GM10248 (cell line): Measurements from ENCODE around the gene STK10.

Source experiments
- CTCF ChIA-PET: fragments of 300-600 bp; sonication (Branson Sonifier 250); formaldehyde crosslinking; extraction: SDS; loops from one replicate; lab custom pipeline; 2021; ENCODE audit warnings: antibody characterized with exemption; lab: Yijun Ruan, JAX
- POLR2A ChIA-PET: fragments of 350-650 bp; sonication (Branson Sonifier 250); formaldehyde crosslinking; extraction: SDS; loops from one replicate; lab custom pipeline; 2020; ENCODE audit warnings: antibody characterized with exemption; lab: Yijun Ruan, JAX
- DNase-seq: peaks from one replicate; pipeline ENCODE4 v3.0.0; 2012; ENCODE audit errors: extremely low spot score
- TF ChIP-seq, protein P1 (sequence below): IDR thresholded peaks from 2 replicates; pipeline ENCODE4 v1.5.1; 2012; ENCODE audit warnings: mild to moderate bottlenecking, low read depth; ENCODE audit errors: extremely low read depth, missing control alignments, control extremely low read depth

Gene STK10

DNA sequence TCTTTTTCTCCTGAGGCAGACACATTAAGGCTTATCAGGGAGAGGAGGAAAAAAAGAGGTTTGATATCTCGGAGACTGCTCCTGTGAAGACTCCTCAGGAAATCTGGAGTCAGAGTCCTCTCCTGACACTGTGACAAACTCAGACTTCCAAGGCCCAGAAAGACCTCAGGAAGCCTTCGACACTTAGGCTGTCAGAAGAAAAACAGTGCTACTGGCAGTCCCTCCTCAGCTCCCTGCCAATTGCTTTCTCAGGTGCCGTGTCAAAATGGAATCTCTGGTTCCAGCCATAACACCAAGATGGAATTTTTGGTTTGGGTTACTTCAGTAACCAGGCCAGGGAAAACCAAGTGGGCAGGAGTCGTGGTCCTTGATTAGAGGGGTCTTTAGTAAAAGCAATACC is 4.1 kb downstream of the STK10 start:
- ChIA-PET CTCF (interaction anchor here (1.5 to 21.5 kb wide), 4 partner anchors 9 to 109 kb away, joined by 3 to 175 read pairs (median 7); no protein-coding TSS in a partner anchor), POLR2A (interaction anchor here (1.0 kb wide), 1 partner anchor 11 kb away, joined by 4 read pairs; no protein-coding TSS in a partner anchor)
- DNase-seq, result no peak
- TF ChIP-seq, protein P1, sequence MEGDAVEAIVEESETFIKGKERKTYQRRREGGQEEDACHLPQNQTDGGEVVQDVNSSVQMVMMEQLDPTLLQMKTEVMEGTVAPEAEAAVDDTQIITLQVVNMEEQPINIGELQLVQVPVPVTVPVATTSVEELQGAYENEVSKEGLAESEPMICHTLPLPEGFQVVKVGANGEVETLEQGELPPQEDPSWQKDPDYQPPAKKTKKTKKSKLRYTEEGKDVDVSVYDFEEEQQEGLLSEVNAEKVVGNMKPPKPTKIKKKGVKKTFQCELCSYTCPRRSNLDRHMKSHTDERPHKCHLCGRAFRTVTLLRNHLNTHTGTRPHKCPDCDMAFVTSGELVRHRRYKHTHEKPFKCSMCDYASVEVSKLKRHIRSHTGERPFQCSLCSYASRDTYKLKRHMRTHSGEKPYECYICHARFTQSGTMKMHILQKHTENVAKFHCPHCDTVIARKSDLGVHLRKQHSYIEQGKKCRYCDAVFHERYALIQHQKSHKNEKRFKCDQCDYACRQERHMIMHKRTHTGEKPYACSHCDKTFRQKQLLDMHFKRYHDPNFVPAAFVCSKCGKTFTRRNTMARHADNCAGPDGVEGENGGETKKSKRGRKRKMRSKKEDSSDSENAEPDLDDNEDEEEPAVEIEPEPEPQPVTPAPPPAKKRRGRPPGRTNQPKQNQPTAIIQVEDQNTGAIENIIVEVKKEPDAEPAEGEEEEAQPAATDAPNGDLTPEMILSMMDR, result no peak

- TF ChIP-seq, protein P1, result no peak
- DNase-seq, result no peak
- POLR2A ChIA-PET, result interaction anchor here (0.6 kb wide), 1 partner anchor 8 kb away, joined by 3 read pairs; no protein-coding TSS in a partner anchor
- CTCF ChIA-PET, result interaction anchor here (1.0 to 21.5 kb wide), 4 partner anchors 13 to 110 kb away, joined by 3 to 175 read pairs (median 3); no protein-coding TSS in a partner anchor
Measured at GRCh38 chr5:172182291-172182690, 5.7 kb downstream of the STK10 start.

GRCh38 chr5:172180936-172181335 is 7.1 kb downstream of the STK10 start:
- TF ChIP-seq, protein P1, result no peak
- CTCF ChIA-PET, result interaction anchor here (0.8 to 21.5 kb wide), 3 partner anchors 9 to 102 kb away, joined by 3 to 175 read pairs (median 4); no protein-coding TSS in a partner anchor
- POLR2A ChIA-PET, result no interaction called here
- DNase-seq, result no peak

DNA sequence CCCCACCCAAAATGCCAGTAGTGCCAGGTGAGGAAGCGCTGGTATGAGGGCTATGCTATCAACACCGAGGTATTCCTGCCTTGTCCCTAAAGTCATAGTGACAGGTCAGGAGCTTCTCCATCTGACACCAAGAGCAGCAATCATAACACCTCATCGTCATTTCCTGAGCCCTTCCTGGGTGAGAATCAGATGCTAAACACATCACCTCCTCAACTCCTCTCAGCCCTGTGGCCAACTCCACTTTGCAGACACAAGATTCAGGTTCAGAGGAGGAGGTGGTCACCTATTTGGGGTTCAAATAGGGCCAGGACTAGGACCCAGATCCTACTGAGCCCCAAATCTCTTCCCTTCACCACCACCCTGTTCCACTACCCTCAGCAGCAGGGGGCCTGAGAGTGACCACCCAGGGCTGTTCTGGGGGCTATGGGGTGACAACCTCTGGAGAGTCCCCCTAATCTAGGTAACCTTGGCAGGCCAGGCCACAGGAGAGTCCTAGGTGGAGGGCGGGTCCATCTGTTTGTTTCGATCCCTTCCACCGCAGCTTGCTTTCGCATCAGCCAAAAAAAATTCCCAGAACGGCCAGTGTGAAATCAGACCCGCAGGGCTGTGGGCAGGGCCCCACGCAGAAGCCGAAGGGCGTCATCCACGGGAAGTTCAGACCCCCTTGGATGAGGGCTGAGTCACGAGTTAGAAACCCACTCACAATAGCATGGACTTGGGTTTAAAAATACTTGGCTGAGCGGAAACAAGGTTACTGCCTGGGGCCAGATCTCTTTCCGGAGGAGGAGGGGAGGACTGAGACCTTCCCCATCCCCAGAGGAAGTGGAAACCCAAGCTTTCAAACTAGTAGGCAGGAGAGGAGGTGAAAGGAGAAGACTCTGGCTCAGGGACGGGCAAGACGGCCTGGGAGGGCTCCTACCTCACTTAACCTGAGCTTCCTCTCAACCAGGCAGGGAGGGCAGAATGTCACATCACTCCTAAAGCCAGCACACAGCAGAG is 8.7 kb downstream of the STK10 start:
- TF ChIP-seq, protein P1, result no peak
- POLR2A ChIA-PET, result interaction anchor here (1.6 kb wide), 1 partner anchor 9 kb away, joined by 4 read pairs; the partner anchor contains the start of gene STK10
- peak; percentile 61 for DNase-seq
- CTCF ChIA-PET, result interaction anchor here (1.0 to 21.5 kb wide), 6 partner anchors 8 to 114 kb away, joined by 3 to 175 read pairs (median 5); partner anchors contain the start of gene STK10

- CTCF ChIA-PET, result interaction anchor here (1.0 to 2.0 kb wide), 3 partner anchors 8 to 115 kb away, joined by 4 to 14 read pairs (median 6); partner anchors contain the start of gene STK10
- TF ChIP-seq, protein P1, result no peak
Measured at GRCh38 chr5:172178301-172178987, 9.6 kb downstream of the STK10 start.

More at GRCh38 chr5:172178301-172178987, 9.6 kb downstream of the STK10 start:
- POLR2A ChIA-PET, result interaction anchor here (1.6 kb wide), 1 partner anchor 9 kb away, joined by 4 read pairs; the partner anchor contains the start of gene STK10
- no peak for DNase-seq
